ENCODE results near the gene UHRF1.

DNA sequence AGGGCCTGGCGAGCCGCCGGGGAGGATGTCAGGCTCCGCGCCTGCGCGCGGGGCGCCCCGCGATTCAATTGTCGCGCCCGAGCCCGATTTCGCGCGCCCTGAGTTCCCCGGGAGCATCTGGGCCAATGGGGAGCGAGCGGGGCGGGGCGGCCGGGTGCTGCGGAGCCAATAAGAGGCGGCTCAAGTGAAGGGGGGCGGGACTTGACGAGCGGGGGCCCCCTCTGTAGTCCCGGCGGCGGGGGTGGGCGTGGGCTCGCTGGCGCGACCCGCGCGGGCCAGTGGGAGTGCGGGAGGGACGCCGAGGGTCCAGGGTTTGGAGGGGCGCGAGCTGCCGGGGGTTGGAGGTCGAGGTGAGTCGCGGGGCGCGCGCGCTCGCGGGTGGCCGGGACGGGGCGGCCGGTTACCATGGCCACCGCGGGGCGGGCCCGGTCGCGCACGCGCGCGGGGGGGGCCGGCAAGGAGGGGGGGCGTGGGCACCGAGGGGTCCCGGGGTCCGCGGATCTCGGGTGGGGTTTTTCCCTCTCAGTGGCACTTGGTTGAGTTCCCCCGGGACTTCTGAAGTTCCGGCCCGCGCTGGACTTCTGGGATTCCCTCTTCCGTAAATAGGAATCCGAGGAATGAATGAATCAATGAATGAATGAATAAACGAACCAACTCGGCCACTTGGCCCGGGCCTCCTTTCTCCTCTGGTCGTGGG is 744 bp downstream of the UHRF1 start:
- TF ChIP-seq, protein P1, sequence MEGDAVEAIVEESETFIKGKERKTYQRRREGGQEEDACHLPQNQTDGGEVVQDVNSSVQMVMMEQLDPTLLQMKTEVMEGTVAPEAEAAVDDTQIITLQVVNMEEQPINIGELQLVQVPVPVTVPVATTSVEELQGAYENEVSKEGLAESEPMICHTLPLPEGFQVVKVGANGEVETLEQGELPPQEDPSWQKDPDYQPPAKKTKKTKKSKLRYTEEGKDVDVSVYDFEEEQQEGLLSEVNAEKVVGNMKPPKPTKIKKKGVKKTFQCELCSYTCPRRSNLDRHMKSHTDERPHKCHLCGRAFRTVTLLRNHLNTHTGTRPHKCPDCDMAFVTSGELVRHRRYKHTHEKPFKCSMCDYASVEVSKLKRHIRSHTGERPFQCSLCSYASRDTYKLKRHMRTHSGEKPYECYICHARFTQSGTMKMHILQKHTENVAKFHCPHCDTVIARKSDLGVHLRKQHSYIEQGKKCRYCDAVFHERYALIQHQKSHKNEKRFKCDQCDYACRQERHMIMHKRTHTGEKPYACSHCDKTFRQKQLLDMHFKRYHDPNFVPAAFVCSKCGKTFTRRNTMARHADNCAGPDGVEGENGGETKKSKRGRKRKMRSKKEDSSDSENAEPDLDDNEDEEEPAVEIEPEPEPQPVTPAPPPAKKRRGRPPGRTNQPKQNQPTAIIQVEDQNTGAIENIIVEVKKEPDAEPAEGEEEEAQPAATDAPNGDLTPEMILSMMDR (IDR thresholded peaks at IDR 0.05): no peak
- TF ChIP-seq POLR2A (IDR thresholded peaks at IDR 0.05): no peak
